Lower leg skin (tissue), 3 donors: ENCODE results near the gene TNPO2.

Experiments
- POLR2A ChIP-seq, 2 donors: fragments of 450-650 bp; IDR thresholded peaks; one replicate each; pipeline ENCODE4 v1.6.1; 2016 to 2017; ENCODE audit warnings: antibody characterized with exemption in 2 of 2, mild to moderate bottlenecking in 1 of 2, moderate library complexity in 1 of 2
- TF ChIP-seq, protein P1 (sequence below), 3 donors: fragments of 450-650 bp; IDR thresholded peaks; one replicate each; pipeline ENCODE4 v1.5.1; 2016; ENCODE audit warnings: antibody characterized with exemption in 3 of 3, mild to moderate bottlenecking in 3 of 3, moderate library complexity in 2 of 3

DNA sequence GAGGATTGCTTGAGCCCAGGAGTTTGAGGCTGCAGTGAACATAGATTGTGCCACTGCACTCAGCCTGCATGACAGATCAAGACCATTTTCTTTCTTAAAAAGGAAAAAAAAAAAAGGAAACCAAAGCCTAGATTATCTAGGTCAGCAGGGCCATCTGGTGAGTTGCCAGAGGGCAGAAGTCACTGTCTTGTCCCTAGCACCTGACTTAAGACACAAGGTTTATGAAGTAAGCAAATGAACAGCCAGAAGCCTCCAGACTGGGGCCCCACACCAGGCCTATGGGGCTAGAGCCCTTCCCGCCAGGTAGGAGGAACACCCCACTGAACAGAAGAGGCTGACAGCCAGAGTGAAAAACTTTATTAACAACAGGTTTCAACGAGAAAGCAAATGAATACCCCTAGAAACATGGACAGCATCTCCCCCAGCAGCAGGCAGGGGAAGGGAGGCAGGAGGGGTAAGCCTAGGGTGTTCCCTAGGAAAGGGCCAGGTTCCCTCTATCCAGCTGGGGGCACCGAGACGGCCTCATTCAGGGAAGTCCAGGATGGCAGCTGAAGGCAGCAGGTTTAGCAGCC is 55.9 kb downstream of the TNPO2 start:
- TF ChIP-seq, protein P1, sequence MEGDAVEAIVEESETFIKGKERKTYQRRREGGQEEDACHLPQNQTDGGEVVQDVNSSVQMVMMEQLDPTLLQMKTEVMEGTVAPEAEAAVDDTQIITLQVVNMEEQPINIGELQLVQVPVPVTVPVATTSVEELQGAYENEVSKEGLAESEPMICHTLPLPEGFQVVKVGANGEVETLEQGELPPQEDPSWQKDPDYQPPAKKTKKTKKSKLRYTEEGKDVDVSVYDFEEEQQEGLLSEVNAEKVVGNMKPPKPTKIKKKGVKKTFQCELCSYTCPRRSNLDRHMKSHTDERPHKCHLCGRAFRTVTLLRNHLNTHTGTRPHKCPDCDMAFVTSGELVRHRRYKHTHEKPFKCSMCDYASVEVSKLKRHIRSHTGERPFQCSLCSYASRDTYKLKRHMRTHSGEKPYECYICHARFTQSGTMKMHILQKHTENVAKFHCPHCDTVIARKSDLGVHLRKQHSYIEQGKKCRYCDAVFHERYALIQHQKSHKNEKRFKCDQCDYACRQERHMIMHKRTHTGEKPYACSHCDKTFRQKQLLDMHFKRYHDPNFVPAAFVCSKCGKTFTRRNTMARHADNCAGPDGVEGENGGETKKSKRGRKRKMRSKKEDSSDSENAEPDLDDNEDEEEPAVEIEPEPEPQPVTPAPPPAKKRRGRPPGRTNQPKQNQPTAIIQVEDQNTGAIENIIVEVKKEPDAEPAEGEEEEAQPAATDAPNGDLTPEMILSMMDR (IDR thresholded peaks at IDR 0.05): no peak
- no peak for TF ChIP-seq POLR2A (IDR thresholded peaks at IDR 0.05)
